GM21529 (cell line): ENCODE measurements around the gene SLC37A1.

Source experiments
- ATAC-seq: cut with Tn5 transposase; IDR thresholded peaks from one replicate; pipeline ENCODE4 v1.9.1; 2021; ENCODE audit not compliant: unreplicated experiment

Gene SLC37A1

GRCh38 chr21:42542196-42542595 lies 28.5 kb downstream of the SLC37A1 start:
- ATAC-seq: no peak

GRCh38 chr21:42542596-42542995 lies 28.9 kb downstream of the SLC37A1 start:
- no peak for ATAC-seq

- no peak for ATAC-seq
Measured at GRCh38 chr21:42543106-42543847, 29.6 kb downstream of the SLC37A1 start.

GRCh38 chr21:42544544-42544943 lies 30.9 kb downstream of the SLC37A1 start:
- ATAC-seq: no peak

GRCh38 chr21:42545317-42545716 lies 31.7 kb downstream of the SLC37A1 start:
- no peak for ATAC-seq

GRCh38 chr21:42545745-42546144 lies 32.1 kb downstream of the SLC37A1 start:
- ATAC-seq: no peak

- no peak for ATAC-seq
Measured at GRCh38 chr21:42546433-42546832, 32.8 kb downstream of the SLC37A1 start.

- ATAC-seq: no peak
Measured at GRCh38 chr21:42547001-42547905, 33.6 kb downstream of the SLC37A1 start.

- no peak for ATAC-seq
Measured at GRCh38 chr21:42547906-42548365, 34.3 kb downstream of the SLC37A1 start.

- ATAC-seq: no peak
Measured at GRCh38 chr21:42548687-42549406, 35.2 kb downstream of the SLC37A1 start.

- no peak for ATAC-seq
Measured at GRCh38 chr21:42550817-42551216, 37.2 kb downstream of the SLC37A1 start.

GRCh38 chr21:42552407-42553336 lies 39.0 kb downstream of the SLC37A1 start:
- no peak for ATAC-seq

- ATAC-seq: no peak
Measured at GRCh38 chr21:42553435-42553834, 39.8 kb downstream of the SLC37A1 start.

GRCh38 chr21:42554251-42554961 lies 40.8 kb downstream of the SLC37A1 start:
- no peak for ATAC-seq

GRCh38 chr21:42555756-42556438 lies 42.2 kb downstream of the SLC37A1 start:
- no peak for ATAC-seq

- no peak for ATAC-seq
Measured at GRCh38 chr21:42556476-42556875, 42.8 kb downstream of the SLC37A1 start.

GRCh38 chr21:42556960-42557359 lies 43.3 kb downstream of the SLC37A1 start:
- peak; percentile 54 for ATAC-seq

- ATAC-seq: no peak
Measured at GRCh38 chr21:42557420-42557819, 43.8 kb downstream of the SLC37A1 start.

GRCh38 chr21:42558368-42558767 lies 44.7 kb downstream of the SLC37A1 start:
- no peak for ATAC-seq
